Tibial artery (tissue), 4 donors: ENCODE measurements around the gene PLBD2.

Experiments
- DNase-seq, 2 donors: peaks; one replicate each; pipeline ENCODE4 v3.0.0-alpha.2; 2019
- H3K27ac ChIP-seq, 2 donors: fragments of 200-600 bp; sonication (generic) in 1 of 2; 1 replicate in 1 of 2; 2 replicates in 1 of 2; pipeline ENCODE4 v1.5.1; 2018 to 2019; ENCODE audit warnings: mild to moderate bottlenecking in 1 of 2
- H3K27me3 ChIP-seq, 2 donors: fragments of 200-600 bp; sonication (generic) in 1 of 2; one replicate each; pipeline versions ENCODE4 v1.5.1 to v1.6.0; 2016 to 2019
- H3K36me3 ChIP-seq, 3 donors: fragments of 200-600 bp; sonication (generic) in 2 of 3; one replicate each; pipeline ENCODE4 v1.5.1; 2016 to 2019; ENCODE audit warnings: mild to moderate bottlenecking in 2 of 3
- H3K4me1 ChIP-seq, 4 donors: fragments of 200-600 bp; sonication (generic) in 2 of 4; 1 replicate in 3 of 4; 2 replicates in 1 of 4; pipeline ENCODE4 v1.5.1; 2016 to 2019
- H3K4me3 ChIP-seq, 2 donors: fragments of 200-600 bp; sonication (generic) in 1 of 2; 1 replicate in 1 of 2; 2 replicates in 1 of 2; pipeline ENCODE4 v1.5.1; 2018 to 2019; ENCODE audit warnings: mild to moderate bottlenecking in 2 of 2
- H3K9me3 ChIP-seq, 3 donors: fragments of 200-600 bp; sonication (generic) in 1 of 3; one replicate each; pipeline ENCODE4 v1.5.1; 2016 to 2019
- CTCF ChIP-seq, 2 experiments: fragments of 200-600 bp in 1 of 2; fragments of 450-650 bp in 1 of 2; IDR thresholded peaks; one replicate each; pipeline ENCODE4 v1.5.1; 2017 to 2019; ENCODE audit warnings: antibody characterized with exemption in 2 of 2, mild to moderate bottlenecking in 1 of 2, moderate library complexity in 1 of 2
- intact Hi-C: fragments of 100-400 bp; cut with DNase I; formaldehyde crosslinking; loops from one replicate; pipeline ENCODE4 v1.15.0; 2023; ENCODE audit warnings: low total_unique reads

PLBD2 gene

GRCh38 chr12:113382206-113382605, 23.8 kb downstream of the PLBD2 start:
- DNase-seq = no peak
- Histone ChIP-seq H3K27me3 (no peaks in the 10 kb centered on the region), H3K27ac (no peak overlapping the region), H3K36me3 (peaks cover 46 to 92% (median 75%) of the 10 kb centered on the region in 3 donors), H3K4me1 (no peaks in the 10 kb centered on the region), H3K9me3 (no peaks in the 10 kb centered on the region), H3K4me3 (no peak overlapping the region)
- no peak for TF ChIP-seq CTCF (IDR thresholded peaks at IDR 0.05)
- intact Hi-C loops = no loop called here

DNA sequence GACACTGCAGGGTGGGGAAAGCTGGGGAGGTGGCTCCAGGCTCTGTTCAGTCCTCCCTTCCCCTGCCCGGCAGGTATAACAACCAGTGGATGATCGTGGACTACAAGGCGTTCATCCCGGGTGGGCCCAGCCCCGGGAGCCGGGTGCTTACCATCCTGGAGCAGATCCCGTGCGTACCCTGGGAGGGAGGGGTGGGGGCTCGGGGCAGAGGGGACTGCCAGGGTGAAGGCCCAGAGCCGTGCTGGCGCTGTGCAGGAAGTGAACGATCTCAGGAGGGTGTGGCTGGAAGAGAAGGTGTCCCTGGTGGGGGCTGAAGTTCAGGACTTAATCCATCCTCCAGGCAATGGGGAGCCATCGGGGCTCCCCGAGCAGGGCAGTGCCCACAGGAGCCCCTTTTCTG, 26.4 kb downstream of the PLBD2 start:
- no peaks in the 10 kb centered on the region for H3K27me3 ChIP-seq
- no peaks in the 10 kb centered on the region for H3K4me1 ChIP-seq
- no peak overlapping the region for H3K4me3 ChIP-seq
- no peak overlapping the region for H3K27ac ChIP-seq
- no peak for TF ChIP-seq CTCF (IDR thresholded peaks at IDR 0.05)
- H3K36me3 ChIP-seq = peaks cover 63 to 97% (median 87%) of the 10 kb centered on the region in 3 donors
- no peaks in the 10 kb centered on the region for H3K9me3 ChIP-seq
- no peak for DNase-seq
- intact Hi-C loops = no loop called here

GRCh38 chr12:113385282-113385882, 27.0 kb downstream of the PLBD2 start:
- DNase-seq = no peak
- Histone ChIP-seq H3K27me3 (no peaks in the 10 kb centered on the region), H3K4me1 (no peaks in the 10 kb centered on the region), H3K27ac (no peak overlapping the region), H3K36me3 (peaks cover 61 to 98% (median 88%) of the 10 kb centered on the region in 3 donors), H3K9me3 (no peaks in the 10 kb centered on the region), H3K4me3 (no peak overlapping the region)
- intact Hi-C loops = no loop called here
- TF ChIP-seq CTCF (IDR thresholded peaks at IDR 0.05) = no peak

DNA sequence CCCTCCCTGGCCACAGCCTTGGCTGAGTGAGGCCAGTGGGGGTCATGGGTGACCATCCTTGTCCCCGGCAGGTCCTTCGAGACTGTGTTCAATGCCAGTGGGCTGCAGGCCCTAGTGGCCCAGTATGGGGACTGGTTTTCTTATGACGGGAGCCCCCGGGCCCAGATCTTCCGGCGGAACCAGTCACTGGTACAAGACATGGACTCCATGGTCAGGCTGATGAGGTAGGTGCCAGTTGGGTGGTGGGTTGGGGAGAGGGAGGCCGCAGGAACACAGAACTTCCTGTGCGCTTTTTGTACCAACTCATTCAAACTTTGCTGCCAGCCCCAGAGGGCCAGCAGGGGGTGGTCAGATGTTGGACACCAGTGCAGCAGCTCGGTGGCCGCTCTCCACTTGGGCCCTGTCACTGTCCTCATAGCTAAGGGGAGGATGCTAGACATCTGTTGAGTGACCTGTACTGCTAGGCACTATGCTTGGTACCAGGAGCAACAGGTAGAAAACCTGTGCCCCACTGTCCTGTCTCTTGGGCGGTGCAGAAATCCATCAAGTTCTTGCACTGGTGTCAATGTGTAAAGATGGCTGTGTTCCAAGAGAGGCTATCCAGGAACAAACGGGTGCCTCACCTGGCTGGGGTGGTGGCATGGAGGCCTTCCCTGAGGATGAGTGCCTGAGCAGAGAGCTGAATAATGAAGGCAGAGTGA, 28.6 kb downstream of the PLBD2 start:
- no peaks in the 10 kb centered on the region for H3K4me1 ChIP-seq
- H3K9me3 ChIP-seq = no peaks in the 10 kb centered on the region
- intact Hi-C loops = no loop called here
- H3K27ac ChIP-seq = no peak overlapping the region
- TF ChIP-seq CTCF (IDR thresholded peaks at IDR 0.05) = no peak
- H3K4me3 ChIP-seq = no peak overlapping the region
- H3K36me3 ChIP-seq = peaks cover 54 to 98% (median 83%) of the 10 kb centered on the region in 3 donors
- no peak for DNase-seq
- no peaks in the 10 kb centered on the region for H3K27me3 ChIP-seq

DNA sequence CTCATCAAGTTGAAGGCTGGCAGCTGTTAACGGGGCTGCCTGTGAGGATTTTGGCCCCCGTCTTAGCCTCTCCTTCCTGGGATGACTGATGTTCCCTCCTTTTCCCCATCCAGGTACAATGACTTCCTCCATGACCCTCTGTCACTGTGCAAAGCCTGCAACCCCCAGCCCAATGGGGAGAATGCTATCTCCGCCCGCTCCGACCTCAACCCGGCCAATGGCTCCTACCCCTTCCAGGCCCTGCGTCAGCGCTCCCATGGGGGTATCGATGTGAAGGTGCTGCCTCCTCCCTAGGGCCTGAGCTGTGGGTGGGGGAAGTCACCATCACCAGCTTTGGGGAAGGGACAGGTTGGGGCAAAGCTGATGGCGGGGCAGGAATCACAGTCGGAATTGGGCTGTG, 29.2 kb downstream of the PLBD2 start:
- no peak for DNase-seq
- intact Hi-C loops = no loop called here
- Histone ChIP-seq H3K36me3 (peaks cover 54 to 93% (median 83%) of the 10 kb centered on the region in 3 donors), H3K4me3 (no peak overlapping the region), H3K27ac (no peak overlapping the region), H3K4me1 (no peaks in the 10 kb centered on the region), H3K27me3 (no peaks in the 10 kb centered on the region), H3K9me3 (no peaks in the 10 kb centered on the region)
- no peak for TF ChIP-seq CTCF (IDR thresholded peaks at IDR 0.05)
